ENCODE data around the gene CACNA2D1.

Gene CACNA2D1

GRCh38 chr7:82109288-82109687 lies 334.3 kb downstream of the CACNA2D1 start:
- DNase-seq (ENCODE audit: low read depth): no peak

- DNase-seq (ENCODE audit: low read depth): no peak
Measured at GRCh38 chr7:82106201-82106600, 337.4 kb downstream of the CACNA2D1 start.

- DNase-seq (ENCODE audit: low read depth): no peak
Measured at GRCh38 chr7:82105463-82105862, 338.1 kb downstream of the CACNA2D1 start.

- DNase-seq (ENCODE audit: low read depth): no peak
Measured at GRCh38 chr7:82098414-82098813, 345.2 kb downstream of the CACNA2D1 start.

GRCh38 chr7:82091126-82091684 lies 352.4 kb downstream of the CACNA2D1 start:
- DNase-seq (ENCODE audit: low read depth): no peak

- no peak for DNase-seq (ENCODE audit: low read depth)
Measured at GRCh38 chr7:82087099-82087498, 356.5 kb downstream of the CACNA2D1 start.

GRCh38 chr7:82085116-82085515 lies 358.5 kb downstream of the CACNA2D1 start:
- no peak for DNase-seq (ENCODE audit: low read depth)

- DNase-seq (ENCODE audit: low read depth): no peak
Measured at GRCh38 chr7:82081644-82082224, 361.8 kb downstream of the CACNA2D1 start.

GRCh38 chr7:82080254-82080927 lies 363.2 kb downstream of the CACNA2D1 start:
- DNase-seq (ENCODE audit: low read depth): no peak

- DNase-seq (ENCODE audit: low read depth): no peak
Measured at GRCh38 chr7:82079527-82079926, 364.1 kb downstream of the CACNA2D1 start.

- DNase-seq (ENCODE audit: low read depth): no peak
Measured at GRCh38 chr7:82078807-82079206, 364.8 kb downstream of the CACNA2D1 start.

GRCh38 chr7:82071468-82071867 lies 372.1 kb downstream of the CACNA2D1 start:
- DNase-seq (ENCODE audit: low read depth): no peak

GRCh38 chr7:82067628-82068264 lies 375.8 kb downstream of the CACNA2D1 start:
- no peak for DNase-seq (ENCODE audit: low read depth)

GRCh38 chr7:82057476-82057875 lies 386.1 kb downstream of the CACNA2D1 start:
- no peak for DNase-seq (ENCODE audit: low read depth)

GRCh38 chr7:82056282-82056681 lies 387.3 kb downstream of the CACNA2D1 start:
- no peak for DNase-seq (ENCODE audit: low read depth)

- no peak for DNase-seq (ENCODE audit: low read depth)
Measured at GRCh38 chr7:82054544-82054943, 389.0 kb downstream of the CACNA2D1 start.

GRCh38 chr7:82053453-82054032 lies 390.0 kb downstream of the CACNA2D1 start:
- DNase-seq (ENCODE audit: low read depth): no peak

GRCh38 chr7:82051601-82052000 lies 392.0 kb downstream of the CACNA2D1 start:
- no peak for DNase-seq (ENCODE audit: low read depth)

GRCh38 chr7:82050792-82051191 lies 392.8 kb downstream of the CACNA2D1 start:
- DNase-seq (ENCODE audit: low read depth): no peak

GRCh38 chr7:82049891-82050533 lies 393.6 kb downstream of the CACNA2D1 start:
- no peak for DNase-seq (ENCODE audit: low read depth)

- DNase-seq (ENCODE audit: low read depth): no peak
Measured at GRCh38 chr7:82049442-82049841, 394.1 kb downstream of the CACNA2D1 start.

- no peak for DNase-seq (ENCODE audit: low read depth)
Measured at GRCh38 chr7:82044497-82045080, 399.0 kb downstream of the CACNA2D1 start.

Measured in stimulated activated CD8-positive, alpha-beta memory T cell treated with anti-CD3 and anti-CD28 coated beads, Interleukin-7, amount 100 ng/mL, for 24 hours (primary cell).